GM23248 (cell line): ENCODE data around the gene FBXO47. TPM values are rescaled to one million over a fixed set of nuclear protein-coding genes. Genes with fewer than 3 reads are reported as not detected.

Source experiments
- DNase-seq: peaks from one replicate; pipeline ENCODE4 v3.0.0-alpha.2; 2015
- H2AFZ ChIP-seq: fragments of 200-600 bp; sonication (generic); 2 replicates; pipeline ENCODE4 v1.6.1; 2016; ENCODE audit warnings: antibody characterized with exemption
- H3F3A ChIP-seq: fragments of 200-600 bp; sonication (generic); 2 replicates; pipeline ENCODE4 v1.6.1; 2016; ENCODE audit warnings: mild to moderate bottlenecking, antibody characterized with exemption, mixed run types; ENCODE audit not compliant: insufficient read depth
- H3K27ac ChIP-seq: fragments of 200-600 bp; sonication (generic); 2 replicates; pipeline ENCODE4 v1.5.1; 2016; ENCODE audit warnings: mild to moderate bottlenecking
- H3K27me3 ChIP-seq: fragments of 200-600 bp; sonication (generic); replicated peaks from 2 replicates; pipeline ENCODE4 v1.6.1; 2016; ENCODE audit warnings: mild to moderate bottlenecking; ENCODE audit not compliant: insufficient read depth
- H3K36me3 ChIP-seq: fragments of 200-600 bp; sonication (generic); 2 replicates; pipeline ENCODE4 v1.6.1; 2016; ENCODE audit warnings: low read depth, mild to moderate bottlenecking
- H3K4me1 ChIP-seq: fragments of 200-600 bp; sonication (generic); 2 replicates; pipeline ENCODE4 v1.6.1; 2016; ENCODE audit warnings: mild to moderate bottlenecking; ENCODE audit not compliant: insufficient read depth
- H3K4me2 ChIP-seq: fragments of 200-600 bp; sonication (generic); one replicate; pipeline ENCODE4 v1.6.1; 2016; ENCODE audit warnings: mild to moderate bottlenecking; ENCODE audit not compliant: unreplicated experiment
- H3K4me3 ChIP-seq: fragments of 200-600 bp; sonication (generic); 2 replicates; pipeline ENCODE4 v1.5.1; 2016; ENCODE audit warnings: mild to moderate bottlenecking
- H3K79me2 ChIP-seq: fragments of 200-600 bp; sonication (generic); 2 replicates; pipeline ENCODE4 v1.6.1; 2016; ENCODE audit warnings: mild to moderate bottlenecking; ENCODE audit not compliant: insufficient read depth
- H3K9ac ChIP-seq: fragments of 200-600 bp; sonication (generic); 2 replicates; pipeline ENCODE4 v1.6.1; 2016; ENCODE audit warnings: mild to moderate bottlenecking
- H3K9me2 ChIP-seq: fragments of 200-600 bp; sonication (generic); 2 replicates; pipeline ENCODE4 v1.6.1; 2016; ENCODE audit warnings: mixed run types, mild to moderate bottlenecking, moderate library complexity; ENCODE audit not compliant: insufficient read depth
- H3K9me3 ChIP-seq: fragments of 200-600 bp; sonication (generic); one replicate; pipeline ENCODE4 v1.6.1; 2017; ENCODE audit warnings: low read depth
- H4K20me1 ChIP-seq: fragments of 200-600 bp; sonication (generic); 2 replicates; pipeline ENCODE4 v1.6.0; 2016; ENCODE audit not compliant: insufficient read depth
- EZH2 ChIP-seq: fragments of 200-600 bp; sonication (generic); IDR thresholded peaks from 2 replicates; pipeline ENCODE4 v1.6.1; 2018; ENCODE audit warnings: antibody characterized with exemption, mild to moderate bottlenecking; ENCODE audit not compliant: insufficient read depth, poor library complexity, severe bottlenecking
- EZH2phosphoT487 ChIP-seq: fragments of 200-600 bp; sonication (generic); IDR thresholded peaks from 2 replicates; pipeline ENCODE4 v1.6.1; 2018; ENCODE audit warnings: antibody characterized with exemption, moderate library complexity, mild to moderate bottlenecking, low read depth; ENCODE audit not compliant: insufficient read depth
- WGBS, 2 experiments: methylation state at CpG; one replicate each; pipeline ENCODE4 v1.1.6; 2015 to 2017; ENCODE audit warnings: low lambda C conversion rate in 2 of 2, low coverage in 1 of 2; ENCODE audit errors: missing lambda C conversion rate in 2 of 2; 5-methylcytosine and 5-hydroxymethylcytosine counted together
- in situ Hi-C: fragments of 300-500 bp; cut with MboI; formaldehyde crosslinking; loops from 2 replicates; pipeline ENCODE4 v1.15.0; 2020
- polyA plus RNA-seq: library from polyadenylated mRNA; unstranded; fragments of >200 nt; fragmentation: Nextera tagmentation; extraction: Ambion mirVana; gene quantifications from 2 replicates; pipeline ENCODE4 v1.2.1, GENCODE V29; 2016
- total RNA-seq: library from RNA; depleted of rRNA; stranded (reverse); fragments of >200 nt; shearing (Covaris generic); gene quantifications from 2 replicates; pipeline ENCODE4 v1.2.3, GENCODE V29; 2014

The FBXO47 gene
- total and polyA plus RNA-seq, 2 experiments from 2014 or later, result under 0.01 TPM; not detected in 1

- H2AFZ ChIP-seq, result no peak overlapping the region
- H3K4me1 ChIP-seq, result no peaks in the 10 kb centered on the region
- no peak overlapping the region for H3K27ac ChIP-seq
- peaks cover 16% of the 10 kb centered on the region for H4K20me1 ChIP-seq
- peaks cover 100% of the 10 kb centered on the region for H3K79me2 ChIP-seq
- in situ Hi-C loops, result no loop called here
- H3K4me2 ChIP-seq, result no peak overlapping the region
- no peaks in the 10 kb centered on the region for H3K27me3 ChIP-seq
- no peaks in the 10 kb centered on the region for H3K9me2 ChIP-seq
- H3K36me3 ChIP-seq, result peaks cover 60% of the 10 kb centered on the region
- WGBS, 2 experiments, result 95 to 96% methylated on average over 4 of the region's 4 CpGs
- H3F3A ChIP-seq, result peaks cover 42% of the 10 kb centered on the region
- no peak for TF ChIP-seq EZH2phosphoT487
- TF ChIP-seq EZH2, result no peak
- H3K9me3 ChIP-seq, result no peaks in the 10 kb centered on the region
- no peak for DNase-seq
- no peak overlapping the region for H3K4me3 ChIP-seq
- no peak overlapping the region for H3K9ac ChIP-seq
These were observed 75.1 kb downstream of the FBXO47 start for GRCh38 chr17:38892083-38892482.

DNA sequence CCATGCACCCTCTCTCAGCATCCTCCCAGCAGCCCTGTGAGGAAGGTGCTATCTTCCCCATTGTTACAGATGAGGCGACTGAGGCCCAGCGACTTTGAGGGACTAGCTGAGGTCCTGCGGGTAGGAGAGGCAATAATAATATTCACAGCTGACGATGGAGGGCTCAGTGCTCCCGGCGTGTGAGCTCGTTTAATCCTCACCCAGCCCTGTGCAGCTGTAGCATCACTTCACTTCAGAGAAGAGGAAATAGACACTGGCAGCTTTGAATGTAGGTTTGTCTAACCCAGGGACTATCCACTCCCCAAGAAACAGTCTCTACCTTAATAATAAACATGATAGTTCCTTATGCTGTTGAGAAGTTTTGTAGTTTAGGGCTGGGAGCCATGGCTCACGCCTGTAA lies 75.8 kb downstream of the FBXO47 start:
- H3K9me2 ChIP-seq, result no peaks in the 10 kb centered on the region
- peaks cover 35% of the 10 kb centered on the region for H3F3A ChIP-seq
- DNase-seq, result no peak
- H3K9ac ChIP-seq, result no peak overlapping the region
- no peak overlapping the region for H2AFZ ChIP-seq
- no peaks in the 10 kb centered on the region for H3K9me3 ChIP-seq
- in situ Hi-C loops, result no loop called here
- H3K4me3 ChIP-seq, result no peak overlapping the region
- no peaks in the 10 kb centered on the region for H3K27me3 ChIP-seq
- no peak for TF ChIP-seq EZH2
- no peak for TF ChIP-seq EZH2phosphoT487
- H4K20me1 ChIP-seq, result peaks cover 16% of the 10 kb centered on the region
- H3K4me1 ChIP-seq, result no peaks in the 10 kb centered on the region
- WGBS, 2 experiments, result 85% methylated on average over 8 of the region's 8 CpGs
- peaks cover 57% of the 10 kb centered on the region for H3K36me3 ChIP-seq
- H3K4me2 ChIP-seq, result no peak overlapping the region
- H3K79me2 ChIP-seq, result peaks cover 100% of the 10 kb centered on the region
- no peak overlapping the region for H3K27ac ChIP-seq

DNA sequence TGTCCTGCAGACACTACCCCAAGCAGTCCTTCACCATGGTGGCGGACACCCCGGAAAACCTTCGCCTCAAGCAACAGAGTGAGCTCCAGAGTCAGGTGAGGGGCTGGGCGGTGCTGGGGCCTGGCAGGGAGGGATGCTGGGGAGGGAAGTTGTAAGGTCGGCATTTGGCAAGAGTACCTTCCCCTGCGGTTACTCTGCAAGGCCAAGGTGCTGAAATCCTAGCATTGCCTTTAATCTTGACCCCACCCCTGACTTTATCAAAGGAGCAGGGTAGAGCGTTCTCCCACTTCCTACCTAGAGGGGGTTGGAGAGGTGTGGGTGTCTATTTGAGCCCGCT lies 76.8 kb downstream of the FBXO47 start:
- H3K9ac ChIP-seq, result no peak overlapping the region
- H3K27ac ChIP-seq, result no peak overlapping the region
- H3K4me1 ChIP-seq, result peaks cover 8% of the 10 kb centered on the region
- H3K79me2 ChIP-seq, result peaks cover 100% of the 10 kb centered on the region
- no peak for DNase-seq
- peaks cover 51% of the 10 kb centered on the region for H3K36me3 ChIP-seq
- in situ Hi-C loops, result no loop called here
- peaks cover 32% of the 10 kb centered on the region for H3F3A ChIP-seq
- H3K4me3 ChIP-seq, result no peak overlapping the region
- H3K4me2 ChIP-seq, result no peak overlapping the region
- TF ChIP-seq EZH2phosphoT487 (no peak), EZH2 (no peak)
- WGBS, 2 experiments, result 88 to 95% methylated on average over 8 of the region's 8 CpGs
- peaks cover 13% of the 10 kb centered on the region for H4K20me1 ChIP-seq
- no peaks in the 10 kb centered on the region for H3K9me2 ChIP-seq
- H2AFZ ChIP-seq, result no peak overlapping the region
- no peaks in the 10 kb centered on the region for H3K9me3 ChIP-seq
- no peaks in the 10 kb centered on the region for H3K27me3 ChIP-seq

DNA sequence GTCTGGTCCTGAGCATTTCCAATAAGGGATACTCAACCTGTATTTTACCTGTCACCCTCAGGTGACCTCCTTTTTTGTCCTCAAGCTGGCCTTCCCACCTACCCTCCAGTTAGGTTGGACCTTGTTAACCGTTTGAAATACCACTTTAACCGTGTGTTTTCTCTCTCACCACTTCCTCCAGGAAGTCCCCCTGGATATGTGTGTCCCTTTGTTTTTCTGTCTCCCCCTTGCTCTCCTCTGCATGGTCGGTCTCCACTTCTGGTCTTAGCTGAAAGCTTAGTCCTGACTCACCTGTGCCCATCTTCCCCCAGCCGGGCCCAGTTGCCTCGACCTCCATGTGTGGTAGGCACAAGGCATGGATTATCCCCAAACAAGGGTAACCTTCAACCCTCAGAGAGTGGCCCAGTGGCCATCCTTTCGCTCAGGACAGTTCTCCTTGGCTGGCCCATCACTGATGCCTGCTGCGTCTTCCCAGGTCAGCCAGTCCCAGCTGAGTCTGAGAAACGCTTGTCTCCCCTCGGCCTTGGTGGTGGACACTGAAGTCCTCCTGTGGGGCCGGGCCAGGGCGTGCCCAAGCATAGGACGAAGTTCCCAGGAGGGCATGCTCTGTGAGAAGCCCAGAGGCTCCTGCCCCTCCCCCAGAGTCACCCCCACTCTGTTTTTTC lies 77.3 kb downstream of the FBXO47 start:
- Histone ChIP-seq H3K4me1 (peaks cover 13% of the 10 kb centered on the region), H3K27ac (no peak overlapping the region), H3F3A (peaks cover 32% of the 10 kb centered on the region), H3K9me3 (no peaks in the 10 kb centered on the region), H3K4me3 (no peak overlapping the region), H4K20me1 (peaks cover 15% of the 10 kb centered on the region), H3K36me3 (peaks cover 50% of the 10 kb centered on the region), H3K79me2 (peaks cover 100% of the 10 kb centered on the region), H3K9ac (no peak overlapping the region), H3K27me3 (no peaks in the 10 kb centered on the region), H2AFZ (no peak overlapping the region), H3K9me2 (no peaks in the 10 kb centered on the region), H3K4me2 (no peak overlapping the region)
- DNase-seq, result no peak
- TF ChIP-seq EZH2 (no peak), EZH2phosphoT487 (no peak)
- in situ Hi-C loops, result no loop called here
- WGBS, 2 experiments, result 82 to 89% methylated on average over 11 to 12 of the region's 12 CpGs

DNA sequence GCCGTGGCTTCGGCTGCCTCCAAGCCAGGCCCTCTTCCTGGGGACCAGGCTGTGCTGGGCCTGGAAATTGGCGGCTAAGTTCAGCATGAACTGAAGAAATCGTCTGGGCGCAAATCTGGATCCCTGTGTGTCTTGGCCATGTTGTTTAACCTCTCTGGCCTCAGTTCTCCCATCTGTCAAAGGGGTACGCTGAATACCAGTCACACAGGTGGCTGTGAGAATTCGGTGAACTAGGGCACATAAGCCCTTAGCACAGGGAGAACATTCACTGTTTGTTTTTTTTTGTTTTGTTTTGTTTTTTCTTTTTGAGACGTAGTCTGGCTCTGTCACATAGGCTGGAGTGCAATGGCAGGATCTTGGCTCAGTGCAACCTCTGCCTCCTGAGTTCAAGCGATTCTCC lies 78.4 kb downstream of the FBXO47 start:
- Histone ChIP-seq H3K4me3 (no peak overlapping the region), H4K20me1 (peaks cover 17% of the 10 kb centered on the region), H3K9me2 (no peaks in the 10 kb centered on the region), H3K79me2 (peaks cover 100% of the 10 kb centered on the region), H2AFZ (no peak overlapping the region), H3K9me3 (no peaks in the 10 kb centered on the region), H3K4me2 (no peak overlapping the region), H3K27me3 (no peaks in the 10 kb centered on the region), H3K4me1 (peaks cover 15% of the 10 kb centered on the region), H3K36me3 (peaks cover 40% of the 10 kb centered on the region), H3K27ac (no peak overlapping the region), H3K9ac (no peak overlapping the region), H3F3A (peaks cover 29% of the 10 kb centered on the region)
- 91 to 95% methylated on average over 9 of the region's 9 CpGs for WGBS, 2 experiments
- DNase-seq, result no peak
- in situ Hi-C loops, result no loop called here
- TF ChIP-seq EZH2phosphoT487 (no peak), EZH2 (no peak)
